Parathyroid adenoma (tissue), 2 donors: ENCODE results near the gene CIROP.

Experiments
- H2AFZ ChIP-seq: fragments of 300-600 bp; sonication (generic); one replicate; pipeline ENCODE4 v1.7.0; 2017; ENCODE audit warnings: antibody characterized with exemption, mild to moderate bottlenecking
- H3K27ac ChIP-seq: fragments of 300-600 bp; sonication (generic); one replicate; pipeline ENCODE4 v1.7.0; 2017
- H3K27me3 ChIP-seq: fragments of 300-600 bp; sonication (generic); one replicate; pipeline ENCODE4 v1.7.0; 2017; ENCODE audit warnings: low read length; ENCODE audit not compliant: control insufficient read depth, insufficient read depth
- H3K36me3 ChIP-seq: fragments of 300-600 bp; sonication (generic); one replicate; pipeline ENCODE4 v1.7.0; 2017; ENCODE audit warnings: low read length; ENCODE audit not compliant: control insufficient read depth, insufficient read depth
- H3K4me1 ChIP-seq: fragments of 300-600 bp; sonication (generic); one replicate; pipeline ENCODE4 v1.7.0; 2017; ENCODE audit warnings: control low read depth
- H3K4me2 ChIP-seq: fragments of 300-600 bp; sonication (generic); one replicate; pipeline ENCODE4 v1.7.0; 2017; ENCODE audit warnings: low read length
- H3K4me3 ChIP-seq: fragments of 300-600 bp; sonication (generic); one replicate; pipeline ENCODE4 v1.7.0; 2017; ENCODE audit warnings: low read depth, low read length
- H3K79me2 ChIP-seq: fragments of 300-600 bp; sonication (generic); one replicate; pipeline ENCODE4 v1.7.0; 2017; ENCODE audit warnings: control low read depth
- H3K9ac ChIP-seq: fragments of 300-600 bp; sonication (generic); one replicate; pipeline ENCODE4 v1.7.0; 2017; ENCODE audit warnings: mild to moderate bottlenecking
- H3K9me3 ChIP-seq: fragments of 300-600 bp; sonication (generic); one replicate; pipeline ENCODE4 v1.7.0; 2017; ENCODE audit warnings: low read length; ENCODE audit not compliant: control insufficient read depth
- TF ChIP-seq, protein P1 (sequence below): fragments of 300-600 bp; sonication (generic); IDR thresholded peaks from one replicate; pipeline ENCODE4 v1.7.0; 2017; ENCODE audit warnings: antibody characterized with exemption, mild to moderate bottlenecking
- donor health status: primary hyperparathyroidism.

Gene CIROP

GRCh38 chr14:23062002-23062401, 42.8 kb downstream of the CIROP start:
- TF ChIP-seq, protein P1, sequence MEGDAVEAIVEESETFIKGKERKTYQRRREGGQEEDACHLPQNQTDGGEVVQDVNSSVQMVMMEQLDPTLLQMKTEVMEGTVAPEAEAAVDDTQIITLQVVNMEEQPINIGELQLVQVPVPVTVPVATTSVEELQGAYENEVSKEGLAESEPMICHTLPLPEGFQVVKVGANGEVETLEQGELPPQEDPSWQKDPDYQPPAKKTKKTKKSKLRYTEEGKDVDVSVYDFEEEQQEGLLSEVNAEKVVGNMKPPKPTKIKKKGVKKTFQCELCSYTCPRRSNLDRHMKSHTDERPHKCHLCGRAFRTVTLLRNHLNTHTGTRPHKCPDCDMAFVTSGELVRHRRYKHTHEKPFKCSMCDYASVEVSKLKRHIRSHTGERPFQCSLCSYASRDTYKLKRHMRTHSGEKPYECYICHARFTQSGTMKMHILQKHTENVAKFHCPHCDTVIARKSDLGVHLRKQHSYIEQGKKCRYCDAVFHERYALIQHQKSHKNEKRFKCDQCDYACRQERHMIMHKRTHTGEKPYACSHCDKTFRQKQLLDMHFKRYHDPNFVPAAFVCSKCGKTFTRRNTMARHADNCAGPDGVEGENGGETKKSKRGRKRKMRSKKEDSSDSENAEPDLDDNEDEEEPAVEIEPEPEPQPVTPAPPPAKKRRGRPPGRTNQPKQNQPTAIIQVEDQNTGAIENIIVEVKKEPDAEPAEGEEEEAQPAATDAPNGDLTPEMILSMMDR = no peak
- no peaks in the 10 kb centered on the region for H3K36me3 ChIP-seq

DNA sequence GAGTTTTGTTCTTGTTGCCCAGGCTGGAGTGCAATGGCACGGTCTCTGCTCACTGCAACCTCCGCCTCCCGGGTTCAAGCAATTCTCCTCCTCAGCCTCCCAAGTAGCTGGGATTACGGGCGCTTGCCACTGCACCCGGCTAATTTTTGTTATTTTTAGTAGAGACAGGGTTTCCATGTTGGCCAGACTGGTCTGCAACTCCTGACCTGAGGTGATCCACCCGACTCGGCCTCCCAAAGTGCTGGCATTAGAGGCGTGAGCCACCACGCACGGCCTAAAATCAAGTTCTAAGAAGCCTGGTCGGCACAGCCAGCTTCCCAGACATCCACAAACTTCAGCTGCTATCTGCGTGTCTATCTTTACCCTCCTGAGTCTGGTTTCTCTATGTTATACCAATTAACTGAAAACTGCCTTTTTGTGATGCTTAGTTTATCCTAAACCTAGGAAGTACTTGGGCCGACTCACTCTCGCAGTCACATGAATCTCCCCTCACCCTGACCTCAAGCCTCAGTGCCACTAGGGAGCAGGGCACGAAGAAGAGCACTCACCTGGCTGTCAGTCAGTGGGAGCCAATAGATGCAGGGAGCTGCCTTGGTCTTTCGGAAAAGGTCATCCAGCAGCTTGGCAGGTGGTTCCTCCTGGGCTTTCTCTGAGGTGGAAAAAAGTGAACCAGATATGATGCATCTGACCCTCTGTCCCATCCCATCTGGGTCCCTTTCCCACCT, 44.1 kb downstream of the CIROP start:
- H3K4me3 ChIP-seq = no peak overlapping the region
- no peaks in the 10 kb centered on the region for H3K27me3 ChIP-seq
- no peaks in the 10 kb centered on the region for H3K9me3 ChIP-seq
- H3K4me1 ChIP-seq = peaks cover 19% of the 10 kb centered on the region
- H3K79me2 ChIP-seq = peaks cover 2% of the 10 kb centered on the region
- H3K27ac ChIP-seq = no peak overlapping the region
- no peaks in the 10 kb centered on the region for H3K36me3 ChIP-seq
- H2AFZ ChIP-seq = no peak overlapping the region
- TF ChIP-seq, protein P1 = no peak
- H3K9ac ChIP-seq = no peak overlapping the region
- no peak overlapping the region for H3K4me2 ChIP-seq

More at GRCh38 chr14:23062002-23062401, 42.8 kb downstream of the CIROP start:
- Histone ChIP-seq H3K27ac (peak overlapping the region; percentile 46), H2AFZ (no peak overlapping the region), H3K9me3 (no peaks in the 10 kb centered on the region), H3K79me2 (peaks cover 11% of the 10 kb centered on the region), H3K4me1 (peaks cover 7% of the 10 kb centered on the region), H3K9ac (no peak overlapping the region), H3K4me2 (peak overlapping the region; percentile 42), H3K27me3 (no peaks in the 10 kb centered on the region), H3K4me3 (no peak overlapping the region)

DNA sequence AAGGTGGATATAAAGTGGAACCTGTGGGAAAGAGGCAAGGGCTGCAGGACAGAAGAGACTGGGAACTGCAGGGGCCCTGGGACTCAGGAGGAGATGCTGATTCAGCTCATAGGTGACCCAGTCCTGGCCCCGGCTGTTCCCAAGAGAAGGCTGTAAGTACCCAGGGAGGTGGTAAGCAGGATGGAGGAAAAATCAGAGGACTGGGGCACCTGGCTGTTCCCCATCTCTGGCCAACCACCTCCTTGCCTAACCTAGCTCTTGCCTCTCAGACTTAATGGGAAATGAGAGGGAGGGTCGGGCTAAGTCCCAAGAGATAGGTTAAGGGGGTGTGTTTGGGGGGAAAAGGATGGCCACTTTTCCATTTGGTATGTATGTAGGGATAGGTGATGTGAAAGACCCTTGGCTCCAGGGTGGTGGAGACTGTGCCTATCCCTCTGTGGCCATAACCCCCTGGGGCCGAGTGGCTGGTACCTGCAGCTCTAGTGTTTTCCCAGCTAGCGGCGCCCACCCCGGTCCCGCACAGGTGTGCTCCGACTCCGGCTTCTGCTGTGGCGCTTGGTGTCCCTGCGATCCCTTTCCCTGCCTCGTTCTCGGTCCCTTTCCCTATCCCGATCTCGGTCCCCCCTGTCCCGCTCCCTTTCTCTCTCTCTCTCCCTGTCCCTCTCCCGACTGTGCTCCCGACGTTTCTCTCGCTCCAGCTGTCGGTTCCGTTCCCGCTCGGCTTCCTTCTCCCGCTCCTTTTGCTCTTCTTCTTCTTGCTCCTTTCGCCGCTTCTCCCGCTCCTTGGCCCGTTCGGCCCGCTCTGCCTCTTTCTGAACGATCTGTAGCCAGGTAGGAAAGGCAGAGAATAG, 45.9 kb downstream of the CIROP start:
- TF ChIP-seq, protein P1 = no peak
- Histone ChIP-seq H3K4me2 (no peak overlapping the region), H2AFZ (no peak overlapping the region), H3K4me1 (peaks cover 19% of the 10 kb centered on the region), H3K27ac (no peak overlapping the region), H3K4me3 (no peak overlapping the region), H3K79me2 (no peaks in the 10 kb centered on the region), H3K9ac (no peak overlapping the region), H3K36me3 (no peaks in the 10 kb centered on the region), H3K9me3 (no peaks in the 10 kb centered on the region), H3K27me3 (no peaks in the 10 kb centered on the region)

DNA sequence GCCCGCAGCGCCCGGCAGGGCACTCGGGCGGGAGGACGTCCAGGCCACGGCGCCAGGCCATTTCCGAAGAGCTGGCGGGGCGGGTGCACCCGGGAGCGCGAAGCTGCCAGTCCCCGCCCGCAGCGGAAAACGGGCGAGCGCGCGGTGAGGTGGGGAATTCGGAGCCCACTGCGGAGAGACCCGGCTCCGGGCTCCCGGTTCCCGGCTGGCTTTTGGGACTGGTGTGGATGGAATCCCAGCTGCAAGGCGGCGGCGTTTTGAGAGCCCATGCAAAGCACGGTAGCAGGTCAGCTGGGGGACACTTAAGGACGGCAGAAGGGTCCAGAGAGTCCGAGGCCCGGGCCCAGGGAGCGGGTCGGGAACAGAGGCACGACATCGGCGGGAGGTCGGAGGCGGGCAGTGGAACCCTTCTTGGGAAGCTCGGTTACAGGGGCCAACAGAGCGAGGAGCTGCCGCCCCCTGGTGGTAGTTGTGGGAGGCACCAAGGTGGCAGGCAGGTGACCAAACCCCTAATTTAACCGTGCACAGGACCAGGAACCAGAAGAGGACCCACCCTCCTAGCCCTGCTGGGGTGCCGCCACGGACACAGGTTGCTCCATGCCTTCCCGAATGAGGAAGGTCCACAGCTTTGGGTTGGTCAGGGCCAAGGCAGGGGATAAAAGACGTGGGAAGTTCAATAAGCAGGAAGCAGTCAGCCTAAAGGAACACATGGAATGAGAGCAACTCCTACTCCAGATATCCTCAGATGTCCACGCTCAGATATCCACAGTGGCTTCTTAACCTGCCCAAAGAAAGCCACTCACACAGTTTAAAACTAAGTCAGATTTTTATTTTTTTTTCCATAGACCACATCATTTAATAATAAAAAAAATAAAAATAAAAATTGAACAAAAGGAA, 46.8 kb downstream of the CIROP start:
- Histone ChIP-seq H3K36me3 (no peaks in the 10 kb centered on the region), H3K9ac (peak overlapping the region; percentile 46), H3K27me3 (no peaks in the 10 kb centered on the region), H3K27ac (peak overlapping the region; percentile 61), H3K4me2 (peak overlapping the region; percentile 98), H2AFZ (peak overlapping the region; percentile 93), H3K4me3 (peak overlapping the region; percentile 64), H3K79me2 (no peaks in the 10 kb centered on the region), H3K9me3 (no peaks in the 10 kb centered on the region), H3K4me1 (peaks cover 19% of the 10 kb centered on the region)
- TF ChIP-seq, protein P1 = peak; percentile 95
